Esophagus muscularis mucosa (tissue), 3 donors: ENCODE results near the gene NOP10.

Source experiments
- CTCF ChIP-seq, 3 experiments: fragments of 200-600 bp in 2 of 3; fragments of 450-650 bp in 1 of 3; sonication (generic) in 2 of 3; IDR thresholded peaks; one replicate each; pipeline ENCODE4 v1.5.1; 2017 to 2019; ENCODE audit warnings: antibody characterized with exemption in 3 of 3, mild to moderate bottlenecking in 2 of 3, moderate library complexity in 1 of 3
- POLR2A ChIP-seq: fragments of 450-650 bp; IDR thresholded peaks from one replicate; pipeline ENCODE4 v1.6.1; 2017; ENCODE audit warnings: antibody characterized with exemption, moderate library complexity, mild to moderate bottlenecking, low read depth
- POLR2AphosphoS5 ChIP-seq, 2 donors: sonication (generic); formaldehyde crosslinking; IDR thresholded peaks; one replicate each; pipeline ENCODE4 v1.6.1; 2017; ENCODE audit warnings: antibody characterized with exemption in 2 of 2

GRCh38 chr15:34338347-34338746 is 4.6 kb downstream of the NOP10 start:
- TF ChIP-seq CTCF (IDR thresholded peaks at IDR 0.05) = no peak
- no peak for TF ChIP-seq POLR2AphosphoS5 (IDR thresholded peaks at IDR 0.05)
- TF ChIP-seq POLR2A = no peak
